Activated T-helper 1 cell treated with anti-CD3 and anti-CD28 coated beads, Interleukin-2, amount 50 U/mL, for 16 hours (primary cell): ENCODE measurements around the gene MLLT1.

Source experiments
- DNase-seq, 2 donors: peaks; one replicate each; pipeline ENCODE4 v3.0.0-alpha.2; 2020; ENCODE audit warnings: low read depth in 1 of 2, low spot score in 1 of 2

Gene MLLT1

GRCh38 chr19:6259312-6259861 lies 20.4 kb downstream of the MLLT1 start:
- DNase-seq, result no peak

- DNase-seq, result no peak
These were observed 20.9 kb downstream of the MLLT1 start for GRCh38 chr19:6258812-6259311.

GRCh38 chr19:6253954-6254733 lies 25.6 kb downstream of the MLLT1 start:
- DNase-seq, result no peak

GRCh38 chr19:6252066-6252465 lies 27.7 kb downstream of the MLLT1 start:
- DNase-seq, result no peak

GRCh38 chr19:6250909-6251308 lies 28.9 kb downstream of the MLLT1 start:
- no peak for DNase-seq

- DNase-seq, result no peak
These were observed 29.7 kb downstream of the MLLT1 start for GRCh38 chr19:6250024-6250615.

- DNase-seq, result no peak
These were observed 30.5 kb downstream of the MLLT1 start for GRCh38 chr19:6249296-6249695.

- no peak for DNase-seq
These were observed 30.9 kb downstream of the MLLT1 start for GRCh38 chr19:6248844-6249243.

- no peak for DNase-seq
These were observed 31.4 kb downstream of the MLLT1 start for GRCh38 chr19:6248341-6248740.

- no peak for DNase-seq
These were observed 32.8 kb downstream of the MLLT1 start for GRCh38 chr19:6247007-6247288.

GRCh38 chr19:6246174-6247006 lies 33.4 kb downstream of the MLLT1 start:
- no peak for DNase-seq

- DNase-seq, result no peak
These were observed 37.1 kb downstream of the MLLT1 start for GRCh38 chr19:6242677-6243076.

GRCh38 chr19:6241680-6242377 lies 37.9 kb downstream of the MLLT1 start:
- DNase-seq, result no peak

GRCh38 chr19:6241056-6241455 lies 38.7 kb downstream of the MLLT1 start:
- DNase-seq, result no peak

- DNase-seq, result no peak
These were observed 39.7 kb downstream of the MLLT1 start for GRCh38 chr19:6239871-6240676.

GRCh38 chr19:6239401-6239844 lies 40.4 kb downstream of the MLLT1 start:
- DNase-seq, result no peak

- DNase-seq, result no peak
These were observed 41.0 kb downstream of the MLLT1 start for GRCh38 chr19:6238643-6239281.

- DNase-seq, result no peak
These were observed 41.5 kb downstream of the MLLT1 start for GRCh38 chr19:6238256-6238642.
